Measurements from ENCODE around the gene CCDC51. TPM values are rescaled to one million over a fixed set of nuclear protein-coding genes. Genes with fewer than 3 reads are reported as not detected.

Gene CCDC51
- total and polyA plus RNA-seq, 9 of the 15 experiments (the other 6 are each of a cell fraction or from before 2014, with no cell fraction given), result 6.5 to 18.6 (median 15.7) TPM

DNA sequence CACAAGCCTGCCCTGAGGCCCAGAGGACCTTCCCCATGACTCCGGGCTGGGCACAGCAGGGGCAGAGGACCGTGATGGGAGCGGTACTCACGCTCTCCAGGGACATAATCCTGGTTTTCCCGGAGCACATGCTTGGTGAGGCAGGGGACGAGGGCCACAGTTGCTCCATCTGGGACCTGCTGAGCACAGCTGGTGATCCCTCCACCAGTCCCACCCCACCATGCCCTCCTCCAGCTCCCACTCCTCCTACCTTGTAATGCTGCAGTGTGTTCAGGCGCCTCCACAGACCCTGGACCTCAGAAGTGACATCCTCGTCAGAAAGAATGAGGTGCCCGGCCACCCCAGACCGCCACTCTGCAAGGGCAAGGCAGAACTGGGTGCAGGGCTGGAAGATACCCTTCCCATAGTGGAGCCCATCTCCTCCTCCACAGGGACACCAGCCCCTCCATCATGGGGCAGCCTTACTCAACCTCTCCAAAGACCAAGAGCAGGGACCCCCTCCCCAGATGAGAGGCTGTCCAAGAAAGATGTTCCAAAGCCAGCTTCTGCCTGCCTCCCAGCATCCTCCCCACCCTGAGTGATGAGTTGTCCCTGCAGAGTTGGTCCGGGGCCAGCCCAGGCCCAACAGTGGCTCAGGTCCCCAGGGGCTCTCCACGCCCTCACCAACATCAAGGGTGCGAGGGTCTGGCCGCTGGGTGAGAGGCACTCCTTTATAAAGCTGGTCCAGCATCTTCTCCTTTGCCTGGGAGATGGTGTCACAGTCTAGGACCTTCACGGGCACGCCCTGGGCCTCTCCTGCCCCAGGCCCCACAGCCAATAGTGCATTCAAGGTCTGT, 29.5 kb downstream of the CCDC51 start:
- no peaks in the 10 kb centered on the region for H3K79me2 ChIP-seq (ENCODE audit: control insufficient read depth, insufficient read depth, low read length)
- intact Hi-C loops (cut with micrococcal nuclease), result no loop called here
- H3K9me1 ChIP-seq (ENCODE audit: control insufficient read depth, insufficient read depth, low read length), result no peaks in the 10 kb centered on the region
- no peaks in the 10 kb centered on the region for H3K36me3 ChIP-seq (ENCODE audit: control insufficient read depth, insufficient read depth, low read length)
- ATAC-seq, result no peak
- H3K4me3 ChIP-seq, result no peak overlapping the region
- H3K4me1 ChIP-seq (replicated peaks in 1 of 2; ENCODE audit: control insufficient read depth in 2 of 2, insufficient read depth in 2 of 2, low read length in 2 of 2), result 0 out of 5 replicates have a peak, but pooled peaks cover 0 to 6% of the 10 kb centered on the region in 2 experiments
- H4K20me1 ChIP-seq (replicated peaks; ENCODE audit: control insufficient read depth, insufficient read depth, low read length), result 0 out of 2 replicates have a peak, but pooled peaks cover 6% of the 10 kb centered on the region
- DNase-seq (ENCODE audit: extremely low read depth in 1 of 4, low spot score in 3 of 4), result no peak
- ChIA-PET CTCF (ENCODE audit: low intra/inter-chr PET ratio) (no interaction called here), POLR2A (interaction anchor here (1.2 kb wide), 1 partner anchor 26 kb away, joined by 3 read pairs; no protein-coding TSS in a partner anchor)
- H3K4me2 ChIP-seq (ENCODE audit: insufficient read depth, low read length), result no peak overlapping the region
- WGBS (ENCODE audit: insufficient coverage, low coverage, missing lambda C conversion rate), result 78% methylated on average over 12 of the region's 16 CpGs
- no peaks in the 10 kb centered on the region for H3K9me3 ChIP-seq (replicated peaks; ENCODE audit: control insufficient read depth, insufficient read depth, low read depth, low read length)
- no peak overlapping the region for H3K9ac ChIP-seq (ENCODE audit: insufficient read depth in 1 of 2, low read depth in 2 of 2, low read length in 2 of 2)
- TF ChIP-seq, protein P1, sequence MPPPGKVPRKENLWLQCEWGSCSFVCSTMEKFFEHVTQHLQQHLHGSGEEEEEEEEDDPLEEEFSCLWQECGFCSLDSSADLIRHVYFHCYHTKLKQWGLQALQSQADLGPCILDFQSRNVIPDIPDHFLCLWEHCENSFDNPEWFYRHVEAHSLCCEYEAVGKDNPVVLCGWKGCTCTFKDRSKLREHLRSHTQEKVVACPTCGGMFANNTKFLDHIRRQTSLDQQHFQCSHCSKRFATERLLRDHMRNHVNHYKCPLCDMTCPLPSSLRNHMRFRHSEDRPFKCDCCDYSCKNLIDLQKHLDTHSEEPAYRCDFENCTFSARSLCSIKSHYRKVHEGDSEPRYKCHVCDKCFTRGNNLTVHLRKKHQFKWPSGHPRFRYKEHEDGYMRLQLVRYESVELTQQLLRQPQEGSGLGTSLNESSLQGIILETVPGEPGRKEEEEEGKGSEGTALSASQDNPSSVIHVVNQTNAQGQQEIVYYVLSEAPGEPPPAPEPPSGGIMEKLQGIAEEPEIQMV (tag; conservative IDR thresholded peaks at IDR 0.05; ENCODE audit: low read depth), result no peak
- TF ChIP-seq MCM3 (IDR thresholded peaks at IDR 0.05) (no peak), PHB2 (IDR thresholded peaks at IDR 0.05; ENCODE audit: low read depth) (no peak), SRSF9 (IDR thresholded peaks at IDR 0.05; ENCODE audit: borderline replicate concordance, low read depth, low read length) (no peak), GABPB1 (CRISPR knock-in tag; IDR thresholded peaks at IDR 0.05) (no peak), SMAD3 (CRISPR knock-in tag; conservative IDR thresholded peaks at IDR 0.05) (no peak), KAT8 (IDR thresholded peaks at IDR 0.05; ENCODE audit: low read depth) (no peak), EHMT2 (IDR thresholded peaks at IDR 0.05) (no peak), ZNF354B (CRISPR knock-in tag; IDR thresholded peaks at IDR 0.05) (no peak), FOXJ2 (tag; IDR thresholded peaks at IDR 0.05) (no peak), IRF2 (CRISPR knock-in tag; IDR thresholded peaks at IDR 0.05) (no peak)
- TF ChIP-seq, protein P2, sequence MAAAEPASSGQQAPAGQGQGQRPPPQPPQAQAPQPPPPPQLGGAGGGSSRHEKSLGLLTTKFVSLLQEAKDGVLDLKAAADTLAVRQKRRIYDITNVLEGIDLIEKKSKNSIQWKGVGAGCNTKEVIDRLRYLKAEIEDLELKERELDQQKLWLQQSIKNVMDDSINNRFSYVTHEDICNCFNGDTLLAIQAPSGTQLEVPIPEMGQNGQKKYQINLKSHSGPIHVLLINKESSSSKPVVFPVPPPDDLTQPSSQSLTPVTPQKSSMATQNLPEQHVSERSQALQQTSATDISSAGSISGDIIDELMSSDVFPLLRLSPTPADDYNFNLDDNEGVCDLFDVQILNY (CRISPR knock-in tag; IDR thresholded peaks at IDR 0.05), result no peak
- TF ChIP-seq, protein P3, sequence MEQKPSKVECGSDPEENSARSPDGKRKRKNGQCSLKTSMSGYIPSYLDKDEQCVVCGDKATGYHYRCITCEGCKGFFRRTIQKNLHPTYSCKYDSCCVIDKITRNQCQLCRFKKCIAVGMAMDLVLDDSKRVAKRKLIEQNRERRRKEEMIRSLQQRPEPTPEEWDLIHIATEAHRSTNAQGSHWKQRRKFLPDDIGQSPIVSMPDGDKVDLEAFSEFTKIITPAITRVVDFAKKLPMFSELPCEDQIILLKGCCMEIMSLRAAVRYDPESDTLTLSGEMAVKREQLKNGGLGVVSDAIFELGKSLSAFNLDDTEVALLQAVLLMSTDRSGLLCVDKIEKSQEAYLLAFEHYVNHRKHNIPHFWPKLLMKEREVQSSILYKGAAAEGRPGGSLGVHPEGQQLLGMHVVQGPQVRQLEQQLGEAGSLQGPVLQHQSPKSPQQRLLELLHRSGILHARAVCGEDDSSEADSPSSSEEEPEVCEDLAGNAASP (IDR thresholded peaks at IDR 0.05), result no peak
- TF ChIP-seq, protein P4, sequence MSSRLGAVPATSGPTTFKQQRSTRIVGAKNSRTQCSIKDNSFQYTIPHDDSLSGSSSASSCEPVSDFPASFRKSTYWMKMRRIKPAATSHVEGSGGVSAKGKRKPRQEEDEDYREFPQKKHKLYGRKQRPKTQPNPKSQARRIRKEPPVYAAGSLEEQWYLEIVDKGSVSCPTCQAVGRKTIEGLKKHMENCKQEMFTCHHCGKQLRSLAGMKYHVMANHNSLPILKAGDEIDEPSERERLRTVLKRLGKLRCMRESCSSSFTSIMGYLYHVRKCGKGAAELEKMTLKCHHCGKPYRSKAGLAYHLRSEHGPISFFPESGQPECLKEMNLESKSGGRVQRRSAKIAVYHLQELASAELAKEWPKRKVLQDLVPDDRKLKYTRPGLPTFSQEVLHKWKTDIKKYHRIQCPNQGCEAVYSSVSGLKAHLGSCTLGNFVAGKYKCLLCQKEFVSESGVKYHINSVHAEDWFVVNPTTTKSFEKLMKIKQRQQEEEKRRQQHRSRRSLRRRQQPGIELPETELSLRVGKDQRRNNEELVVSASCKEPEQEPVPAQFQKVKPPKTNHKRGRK (tag; IDR thresholded peaks at IDR 0.05), result no peak
- TF ChIP-seq, protein P5, sequence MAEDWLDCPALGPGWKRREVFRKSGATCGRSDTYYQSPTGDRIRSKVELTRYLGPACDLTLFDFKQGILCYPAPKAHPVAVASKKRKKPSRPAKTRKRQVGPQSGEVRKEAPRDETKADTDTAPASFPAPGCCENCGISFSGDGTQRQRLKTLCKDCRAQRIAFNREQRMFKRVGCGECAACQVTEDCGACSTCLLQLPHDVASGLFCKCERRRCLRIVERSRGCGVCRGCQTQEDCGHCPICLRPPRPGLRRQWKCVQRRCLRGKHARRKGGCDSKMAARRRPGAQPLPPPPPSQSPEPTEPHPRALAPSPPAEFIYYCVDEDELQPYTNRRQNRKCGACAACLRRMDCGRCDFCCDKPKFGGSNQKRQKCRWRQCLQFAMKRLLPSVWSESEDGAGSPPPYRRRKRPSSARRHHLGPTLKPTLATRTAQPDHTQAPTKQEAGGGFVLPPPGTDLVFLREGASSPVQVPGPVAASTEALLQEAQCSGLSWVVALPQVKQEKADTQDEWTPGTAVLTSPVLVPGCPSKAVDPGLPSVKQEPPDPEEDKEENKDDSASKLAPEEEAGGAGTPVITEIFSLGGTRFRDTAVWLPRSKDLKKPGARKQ (CRISPR knock-in tag; IDR thresholded peaks at IDR 0.05), result no peak
- no TSS peak for BruUV-seq (replicated peaks)
- no peak overlapping the region for H3K27ac ChIP-seq (ENCODE audit: extremely low read depth, low read depth, low read length)
- FAIRE-seq, result no peak
- in situ Hi-C loops (cut with MboI), result no loop called here
- no peak overlapping the region for H2AFZ ChIP-seq (ENCODE audit: low read depth, low read length)
- H3K27me3 ChIP-seq (ENCODE audit: control insufficient read depth in 2 of 2, insufficient read depth in 2 of 2, low read length in 2 of 2), result no peaks in the 10 kb centered on the region

All from K562 (cell line).